H1 (cell line): ENCODE results near the gene CLVS2. TPM values are rescaled to one million over a fixed set of nuclear protein-coding genes. Genes with fewer than 3 reads are reported as not detected.

Experiments
- CTCF ChIA-PET: fragments of 300-600 bp; sonication (Branson Sonifier 250); formaldehyde crosslinking; loops from one replicate; lab custom pipeline; 2021; ENCODE audit not compliant: partially characterized antibody; lab: Charles Lee
- POLR2A ChIA-PET: fragments of 300-600 bp; sonication (Branson Sonifier 250); formaldehyde crosslinking; loops from one replicate; lab custom pipeline; 2021; ENCODE audit warnings: inconsistent platforms; ENCODE audit not compliant: partially characterized antibody; lab: Charles Lee
- DNase-seq, 2 experiments: peaks; one replicate each; pipeline versions ENCODE4 v3.0.0 to v3.0.0-alpha.2; 2010 to 2022; ENCODE audit warnings: low spot score in 2 of 2, low read depth in 1 of 2, mixed read lengths in 1 of 2
- FAIRE-seq: peaks from 2 replicates; lab custom pipeline; 2011; peaks lifted over from hg19 to GRCh38; lab: Jason Lieb, UNC
- H2AFZ ChIP-seq: 2 replicates; pipeline ENCODE4 v1.8.1; 2012; ENCODE audit warnings: low read length, inconsistent platforms
- H2AK5ac ChIP-seq: 2 replicates; pipeline ENCODE4 v1.6.1; 2013; ENCODE audit warnings: low read depth, low read length
- H2BK120ac ChIP-seq: replicated peaks from 2 replicates; pipeline ENCODE3; 2013; ENCODE audit warnings: low read depth, low read length, inconsistent platforms
- H2BK12ac ChIP-seq: 2 replicates; pipeline ENCODE4 v1.6.1; 2013; ENCODE audit warnings: low read depth, low read length
- H2BK15ac ChIP-seq: 2 replicates; pipeline ENCODE4 v1.6.1; 2013; ENCODE audit warnings: low read length
- H2BK20ac ChIP-seq: 2 replicates; pipeline ENCODE4 v1.6.1; 2013; ENCODE audit warnings: low read length
- H2BK5ac ChIP-seq: 2 replicates; pipeline ENCODE4 v1.6.1; 2013; ENCODE audit warnings: low read depth, low read length
- H3K14ac ChIP-seq: 2 replicates; pipeline ENCODE4 v1.6.1; 2013; ENCODE audit warnings: inconsistent platforms; ENCODE audit not compliant: insufficient read length
- H3K18ac ChIP-seq: 2 replicates; pipeline ENCODE4 v1.6.1; 2013; ENCODE audit warnings: low read length; ENCODE audit errors: extremely low read depth
- H3K23ac ChIP-seq: 2 replicates; pipeline ENCODE4 v1.6.1; 2013; ENCODE audit warnings: inconsistent platforms; ENCODE audit not compliant: insufficient read length
- H3K23me2 ChIP-seq: 2 replicates; pipeline ENCODE4 v1.6.1; 2013; ENCODE audit warnings: low read depth, low read length
- H3K27ac ChIP-seq: 2 replicates; pipeline ENCODE4 v1.6.1; 2011; ENCODE audit warnings: low read depth, low read length, inconsistent platforms
- H3K27me3 ChIP-seq, 4 experiments: replicated peaks in 1 of 4; 1 replicate in 1 of 4; 2 replicates in 3 of 4; pipeline versions ENCODE4 v1.6.1 to v1.8.1; 2011 to 2013; ENCODE audit warnings: low read length in 3 of 4, mild to moderate bottlenecking in 3 of 4, inconsistent platforms in 2 of 4, mixed read lengths in 2 of 4, moderate library complexity in 1 of 4; ENCODE audit not compliant: control insufficient read depth in 3 of 4, insufficient read depth in 3 of 4; ENCODE audit errors: extremely low read depth in 1 of 4
- H3K36me3 ChIP-seq, 4 experiments: 2 replicates each; pipeline versions ENCODE4 v1.6.1 to v1.8.1; 2011 to 2013; ENCODE audit warnings: mild to moderate bottlenecking in 4 of 4, low read length in 3 of 4, moderate library complexity in 2 of 4, control low read depth in 1 of 4, inconsistent platforms in 1 of 4; ENCODE audit not compliant: insufficient read depth in 4 of 4, control insufficient read depth in 2 of 4
- H3K4ac ChIP-seq: replicated peaks from 2 replicates; pipeline ENCODE3; 2013; ENCODE audit warnings: low read length, low read depth, mixed read lengths, inconsistent platforms; ENCODE audit not compliant: insufficient read length
- H3K4me1 ChIP-seq, 4 experiments: replicated peaks in 1 of 4; 1 replicate in 1 of 4; 2 replicates in 3 of 4; pipeline versions ENCODE4 v1.6.1 to v1.8.1; 2011 to 2013; ENCODE audit warnings: low read length in 3 of 4, inconsistent platforms in 2 of 4, mixed read lengths in 1 of 4; ENCODE audit not compliant: insufficient read depth in 4 of 4, control insufficient read depth in 3 of 4
- H3K4me2 ChIP-seq, 2 experiments: 2 replicates each; pipeline versions ENCODE4 v1.6.1 to v1.8.1; 2011 to 2013; ENCODE audit warnings: low read depth in 2 of 2, low read length in 2 of 2, control low read depth in 1 of 2, inconsistent platforms in 1 of 2, mild to moderate bottlenecking in 1 of 2; ENCODE audit not compliant: insufficient read depth in 1 of 2
- H3K4me3 ChIP-seq, 4 experiments: fragments of 200-600, 300-600 bp in 1 of 4; sonication (generic), shearing (Covaris generic), sonication (Bioruptor Twin) in 1 of 4; 2 replicates each; pipeline versions ENCODE4 v1.5.1 to v1.8.1; 2011 to 2016; ENCODE audit warnings: low read length in 4 of 4, low read depth in 3 of 4, control low read depth in 2 of 4, inconsistent platforms in 2 of 4, mild to moderate bottlenecking in 2 of 4, mixed read lengths in 1 of 4, moderate library complexity in 1 of 4; ENCODE audit not compliant: insufficient read depth in 2 of 4; ENCODE audit errors: extremely low read depth in 1 of 4
- H3K56ac ChIP-seq: replicated peaks from 2 replicates; pipeline ENCODE3; 2013; ENCODE audit warnings: low read depth, mild to moderate bottlenecking, mixed read lengths, low read length, inconsistent platforms; ENCODE audit not compliant: insufficient read length
- H3K79me1 ChIP-seq: 2 replicates; pipeline ENCODE4 v1.6.1; 2013; ENCODE audit warnings: low read depth, low read length, control low read depth
- H3K79me2 ChIP-seq, 2 experiments: 2 replicates each; pipeline versions ENCODE4 v1.6.1 to v1.8.1; 2012 to 2013; ENCODE audit warnings: low read length in 2 of 2, mild to moderate bottlenecking in 2 of 2, inconsistent platforms in 1 of 2; ENCODE audit not compliant: insufficient read depth in 2 of 2, control insufficient read depth in 1 of 2
- H3K9ac ChIP-seq, 4 experiments: replicated peaks in 1 of 4; 1 replicate in 1 of 4; 2 replicates in 3 of 4; pipeline versions ENCODE4 v1.6.1 to v1.8.1; 2011 to 2013; ENCODE audit warnings: low read depth in 3 of 4, low read length in 3 of 4, control low read depth in 2 of 4, mild to moderate bottlenecking in 2 of 4, moderate library complexity in 2 of 4, inconsistent platforms in 1 of 4; ENCODE audit errors: extremely low read depth in 1 of 4
- H3K9me3 ChIP-seq, 2 experiments: 2 replicates each; pipeline versions ENCODE4 v1.6.1 to v1.8.1; 2012 to 2013; ENCODE audit warnings: mild to moderate bottlenecking in 2 of 2, moderate library complexity in 2 of 2, control low read depth in 1 of 2, inconsistent platforms in 1 of 2, low read depth in 1 of 2, low read length in 1 of 2, mixed read lengths in 1 of 2; ENCODE audit not compliant: insufficient read depth in 2 of 2
- H4K20me1 ChIP-seq, 2 experiments: replicated peaks in 1 of 2; 2 replicates each; pipeline versions ENCODE3 to v1.8.1; 2011 to 2013; ENCODE audit warnings: inconsistent platforms in 2 of 2, low read length in 2 of 2, mild to moderate bottlenecking in 1 of 2; ENCODE audit not compliant: insufficient read depth in 2 of 2, control insufficient read depth in 1 of 2
- H4K5ac ChIP-seq: 2 replicates; pipeline ENCODE4 v1.6.1; 2013; ENCODE audit warnings: low read length, low read depth, mixed read lengths, inconsistent platforms; ENCODE audit not compliant: insufficient read length
- H4K8ac ChIP-seq: 2 replicates; pipeline ENCODE4 v1.8.0; 2013; ENCODE audit warnings: mild to moderate bottlenecking, moderate library complexity, low read length, inconsistent platforms; ENCODE audit not compliant: insufficient read depth; ENCODE audit errors: extremely low read depth
- H4K91ac ChIP-seq: replicated peaks from 2 replicates; pipeline ENCODE3; 2013; ENCODE audit warnings: low read length, mixed read lengths, inconsistent platforms; ENCODE audit not compliant: insufficient read length
- BACH1 ChIP-seq: IDR thresholded peaks from 2 replicates; pipeline ENCODE4 v1.6.1; 2012; ENCODE audit warnings: low read length, improper control_type of control experiment
- CHD1 ChIP-seq: IDR thresholded peaks from 2 replicates; pipeline ENCODE4 v1.6.1; 2012; ENCODE audit warnings: low read depth, low read length, improper control_type of control experiment
- CTBP2 ChIP-seq: IDR thresholded peaks from 2 replicates; pipeline ENCODE4 v1.7.0; 2011; ENCODE audit warnings: borderline replicate concordance, mild to moderate bottlenecking, moderate library complexity, mixed read lengths, low read length; ENCODE audit not compliant: insufficient read depth, insufficient read length
- EP300 ChIP-seq, 2 experiments: IDR thresholded peaks; 1 replicate in 1 of 2; 2 replicates in 1 of 2; pipeline ENCODE4 v1.6.1; 2011 to 2012; ENCODE audit warnings: low read depth in 2 of 2, low read length in 2 of 2, mild to moderate bottlenecking in 2 of 2, borderline replicate concordance in 1 of 2, inconsistent platforms in 1 of 2, moderate library complexity in 1 of 2
- GABPA ChIP-seq: IDR thresholded peaks from 2 replicates; pipeline ENCODE4 v1.6.1; 2011; ENCODE audit warnings: mild to moderate bottlenecking, low read length, moderate library complexity, borderline replicate concordance; ENCODE audit not compliant: insufficient read depth
- NRF1 ChIP-seq: IDR thresholded peaks from 2 replicates; pipeline ENCODE4 v1.6.1; 2011; ENCODE audit warnings: mild to moderate bottlenecking, low read depth, low read length, improper control_type of control experiment
- RNF2 ChIP-seq: fragments of 200-900, 300-1000 bp; sonication (generic); IDR thresholded peaks from 2 replicates; pipeline ENCODE4 v1.7.1; 2016; ENCODE audit warnings: borderline replicate concordance, low read depth, mild to moderate bottlenecking, antibody characterized with exemption, low read length; ENCODE audit not compliant: poor library complexity, severe bottlenecking; ENCODE audit errors: missing control alignments
- SUZ12 ChIP-seq: fragments of 200-600 bp; sonication (generic); IDR thresholded peaks from 2 replicates; pipeline ENCODE4 v1.6.1; 2012; ENCODE audit warnings: mild to moderate bottlenecking, inconsistent platforms, low read length, moderate library complexity, mixed read lengths
- TBP ChIP-seq: IDR thresholded peaks from 2 replicates; pipeline ENCODE4 v1.6.1; 2011; ENCODE audit warnings: low read depth, low read length, improper control_type of control experiment
- ZNF274 ChIP-seq: IDR thresholded peaks from 2 replicates; pipeline ENCODE4 v1.7.0; 2012; ENCODE audit warnings: low read length, borderline replicate concordance; ENCODE audit errors: extremely low read depth
- polyA plus RNA-seq, 7 experiments: library from polyadenylated mRNA; depleted of rRNA in 3 of 7; stranded (reverse) in 5 of 7; unstranded in 2 of 7; fragments of >200 nt in 5 of 7; fragments of 200-250 nt in 2 of 7; gene quantifications; 1 replicate in 5 of 7; 2 replicates in 1 of 7; 4 replicates in 1 of 7; pipeline versions ENCODE4 v1.2.1 to v1.2.3, GENCODE V29; 2011 to 2013; ENCODE audit warnings: missing spikeins in 2 of 7, mixed read lengths in 2 of 7
- total RNA-seq: library from RNA; stranded (reverse); fragmentation: NEBNext Ultra II Directional; extraction: Animal tissue kit (Norgen Biotek cat#: 25700); gene quantifications from 2 replicates; pipeline ENCODE4 v1.2.1, GENCODE V29; 2021
- TF ChIP-seq, protein P1 (sequence below): IDR thresholded peaks from 2 replicates; pipeline ENCODE4 v1.6.1; 2011; ENCODE audit warnings: low read depth, mild to moderate bottlenecking, low read length; ENCODE audit not compliant: insufficient read depth
- TF ChIP-seq, protein P2 (sequence below): IDR thresholded peaks from 2 replicates; pipeline ENCODE4 v1.6.1; 2012; ENCODE audit warnings: inconsistent platforms

Gene CLVS2
- total and polyA plus RNA-seq, 2 of the 8 experiments (the other 6 are each of a cell fraction or from before 2014, with no cell fraction given): 0.30 to 0.73 TPM

DNA sequence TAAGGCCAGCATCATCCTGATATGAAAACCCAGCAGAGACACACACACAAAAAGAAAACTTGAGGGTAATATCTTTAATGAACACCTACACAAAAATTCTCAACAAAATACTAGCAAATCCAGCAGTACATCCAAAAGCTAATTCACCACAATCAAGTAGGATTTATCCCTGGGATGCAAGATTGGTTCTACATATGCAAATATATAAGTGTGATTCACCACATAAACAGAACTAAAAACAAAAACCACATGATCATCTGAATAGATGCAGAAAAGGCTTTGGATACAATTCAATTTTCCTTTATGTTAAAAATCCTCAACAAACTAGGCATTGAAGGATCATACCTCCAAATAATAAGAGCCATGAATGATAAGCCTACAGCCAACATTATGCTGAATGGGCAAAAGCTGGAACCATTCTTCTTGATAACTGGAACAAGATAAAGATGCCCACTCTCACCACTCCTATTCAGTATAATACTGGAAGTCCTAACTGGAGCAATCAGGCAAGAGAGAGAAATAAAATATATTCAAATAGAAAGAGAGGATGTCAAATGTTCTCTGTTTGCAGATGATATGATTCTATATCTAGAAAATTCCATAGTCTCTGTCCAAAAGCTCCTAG lies 33.9 kb upstream of the CLVS2 start:
- no peak overlapping the region for H3K56ac ChIP-seq
- CTCF ChIA-PET: interaction anchor here (0.6 to 2.0 kb wide), 5 partner anchors 11 to 93 kb away, joined by 3 to 5 read pairs (median 3); no protein-coding TSS in a partner anchor
- H3K79me1 ChIP-seq: no peaks in the 10 kb centered on the region
- H3K27ac ChIP-seq: no peak overlapping the region
- no peak overlapping the region for H3K18ac ChIP-seq
- no peak overlapping the region for H2BK20ac ChIP-seq
- H3K4me1 ChIP-seq: no peaks in the 10 kb centered on the region
- no peak for DNase-seq
- H3K9me3 ChIP-seq: peaks cover 0 to 11% of the 10 kb centered on the region in 2 experiments; a peak in 1 of 4 replicates
- H3K23ac ChIP-seq: no peak overlapping the region
- H3K4me2 ChIP-seq: no peak overlapping the region
- no peak overlapping the region for H2AK5ac ChIP-seq
- H2BK5ac ChIP-seq: no peak overlapping the region
- no peak overlapping the region for H4K5ac ChIP-seq
- H3K14ac ChIP-seq: no peak overlapping the region
- no peak overlapping the region for H2BK12ac ChIP-seq
- H2BK15ac ChIP-seq: no peak overlapping the region
- no peak overlapping the region for H2AFZ ChIP-seq
- H3K27me3 ChIP-seq: no peaks in the 10 kb centered on the region
- FAIRE-seq: no peak
- H3K79me2 ChIP-seq: no peaks in the 10 kb centered on the region
- POLR2A ChIA-PET: no interaction called here
- H3K23me2 ChIP-seq: no peaks in the 10 kb centered on the region
- H4K20me1 ChIP-seq: no peaks in the 10 kb centered on the region
- H3K9ac ChIP-seq: no peak overlapping the region
- no peak overlapping the region for H4K91ac ChIP-seq
- H2BK120ac ChIP-seq: no peak overlapping the region
- H3K36me3 ChIP-seq: no peaks in the 10 kb centered on the region
- H3K4ac ChIP-seq: no peak overlapping the region
- H4K8ac ChIP-seq: no peak overlapping the region
- no peak overlapping the region for H3K4me3 ChIP-seq
- TF ChIP-seq CHD1 (no peak), SUZ12 (no peak), GABPA (no peak), RNF2 (no peak), TBP (no peak), NRF1 (no peak), EP300 (IDR thresholded peaks at IDR 0.05; ENCODE audit: borderline replicate concordance in 1 of 2, low read depth in 2 of 2, low read length in 2 of 2) (no peak), ZNF274 (no peak), BACH1 (no peak), CTBP2 (no peak)
- TF ChIP-seq, protein P1, sequence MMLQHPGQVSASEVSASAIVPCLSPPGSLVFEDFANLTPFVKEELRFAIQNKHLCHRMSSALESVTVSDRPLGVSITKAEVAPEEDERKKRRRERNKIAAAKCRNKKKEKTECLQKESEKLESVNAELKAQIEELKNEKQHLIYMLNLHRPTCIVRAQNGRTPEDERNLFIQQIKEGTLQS: no peak
- TF ChIP-seq, protein P2, sequence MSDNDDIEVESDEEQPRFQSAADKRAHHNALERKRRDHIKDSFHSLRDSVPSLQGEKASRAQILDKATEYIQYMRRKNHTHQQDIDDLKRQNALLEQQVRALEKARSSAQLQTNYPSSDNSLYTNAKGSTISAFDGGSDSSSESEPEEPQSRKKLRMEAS: no peak
